Ishikawa (cell line): Measurements from ENCODE around the gene HMGXB4.

Experiments
- CEBPB ChIP-seq: IDR thresholded peaks from 2 replicates; pipeline ENCODE4 v1.6.1; 2012
- CREB1 ChIP-seq: IDR thresholded peaks from 2 replicates; pipeline ENCODE4 v1.6.1; 2012; ENCODE audit warnings: low read depth
- EGR1 ChIP-seq: IDR thresholded peaks from 2 replicates; pipeline ENCODE4 v1.6.1; 2012
- EP300 ChIP-seq: IDR thresholded peaks from 2 replicates; pipeline ENCODE4 v1.6.1; 2012; ENCODE audit warnings: borderline replicate concordance
- FOXM1 ChIP-seq: IDR thresholded peaks from 2 replicates; pipeline ENCODE4 v1.6.1; 2012; ENCODE audit warnings: low read depth, borderline replicate concordance
- MAX ChIP-seq: IDR thresholded peaks from 2 replicates; pipeline ENCODE4 v1.6.1; 2012
- NFIC ChIP-seq: IDR thresholded peaks from 2 replicates; pipeline ENCODE4 v1.6.1; 2012
- RAD21 ChIP-seq: IDR thresholded peaks from 2 replicates; pipeline ENCODE4 v1.6.1; 2012; ENCODE audit warnings: low read depth
- REST ChIP-seq: IDR thresholded peaks from 2 replicates; pipeline ENCODE4 v1.6.1; 2012; ENCODE audit warnings: low read depth, mild to moderate bottlenecking
- TAF1 ChIP-seq: IDR thresholded peaks from 2 replicates; pipeline ENCODE4 v1.6.1; 2012; ENCODE audit warnings: low read depth, mild to moderate bottlenecking
- TCF12 ChIP-seq: IDR thresholded peaks from 2 replicates; pipeline ENCODE4 v1.6.1; 2012; ENCODE audit warnings: low read depth
- TEAD4 ChIP-seq: IDR thresholded peaks from 2 replicates; pipeline ENCODE4 v1.6.1; 2012
- USF1 ChIP-seq: IDR thresholded peaks from 2 replicates; pipeline ENCODE4 v1.6.1; 2012
- YY1 ChIP-seq: IDR thresholded peaks from 2 replicates; pipeline ENCODE4 v1.6.1; 2012; ENCODE audit warnings: low read depth
- ZBTB7A ChIP-seq: IDR thresholded peaks from 2 replicates; pipeline ENCODE4 v1.6.1; 2012; ENCODE audit warnings: low read depth

Gene HMGXB4

DNA sequence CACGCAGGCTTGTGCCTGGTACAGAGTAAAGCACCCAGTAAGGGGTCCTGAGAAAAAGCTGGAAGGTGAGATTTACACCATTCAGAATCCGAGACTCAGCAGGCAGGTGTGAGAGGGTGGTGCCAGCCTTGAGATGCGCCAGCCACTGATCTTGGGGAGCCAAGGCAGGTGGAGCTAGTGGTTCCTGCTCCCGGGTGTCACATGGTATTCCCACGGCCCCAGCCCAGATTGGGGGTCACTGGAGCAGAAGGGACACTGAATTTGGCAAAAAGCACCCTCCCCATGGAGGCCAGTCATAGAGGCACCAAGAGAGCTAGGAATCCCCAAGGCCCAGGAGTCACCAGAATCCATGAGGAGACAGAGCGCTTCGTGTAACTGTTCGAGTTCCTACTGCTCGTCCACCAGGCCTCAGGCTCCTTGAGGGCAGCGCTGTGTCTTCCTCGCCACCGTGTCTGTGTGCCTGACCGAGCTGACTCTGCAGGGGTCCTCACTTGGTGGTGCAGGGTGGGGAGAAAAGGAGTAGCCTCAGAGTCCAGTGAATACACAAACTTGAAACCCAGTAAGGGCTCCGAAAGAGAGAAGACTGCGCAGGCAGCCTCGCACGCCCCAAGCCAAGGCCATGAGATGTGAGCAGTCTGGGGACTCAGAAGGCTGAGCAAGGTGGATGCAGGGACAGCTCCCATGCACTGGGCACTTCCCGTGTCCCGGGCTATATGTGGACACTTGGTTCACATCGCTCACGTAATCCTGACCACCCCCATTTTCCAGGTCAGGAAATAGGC, 70.6 kb downstream of the HMGXB4 start:
- TF ChIP-seq CEBPB (no peak), FOXM1 (no peak), REST (no peak), CREB1 (no peak), USF1 (no peak), TAF1 (no peak), TEAD4 (no peak), YY1 (no peak), NFIC (no peak), ZBTB7A (no peak), MAX (no peak), EGR1 (no peak), RAD21 (no peak), TCF12 (no peak), EP300 (no peak)

GRCh38 chr22:35328472-35328885, 71.2 kb downstream of the HMGXB4 start:
- TF ChIP-seq CEBPB, result no peak
- TF ChIP-seq NFIC, result no peak
- TF ChIP-seq CREB1, result no peak
- TF ChIP-seq TEAD4, result no peak
- no peak for TF ChIP-seq RAD21

GRCh38 chr22:35329114-35329847, 72.0 kb downstream of the HMGXB4 start:
- TF ChIP-seq MAX (no peak), EGR1 (no peak), USF1 (no peak), REST (no peak), CREB1 (no peak), EP300 (no peak), FOXM1 (no peak), TAF1 (no peak), NFIC (no peak), YY1 (no peak), CEBPB (no peak), TCF12 (no peak), ZBTB7A (no peak), RAD21 (no peak), TEAD4 (no peak)

DNA sequence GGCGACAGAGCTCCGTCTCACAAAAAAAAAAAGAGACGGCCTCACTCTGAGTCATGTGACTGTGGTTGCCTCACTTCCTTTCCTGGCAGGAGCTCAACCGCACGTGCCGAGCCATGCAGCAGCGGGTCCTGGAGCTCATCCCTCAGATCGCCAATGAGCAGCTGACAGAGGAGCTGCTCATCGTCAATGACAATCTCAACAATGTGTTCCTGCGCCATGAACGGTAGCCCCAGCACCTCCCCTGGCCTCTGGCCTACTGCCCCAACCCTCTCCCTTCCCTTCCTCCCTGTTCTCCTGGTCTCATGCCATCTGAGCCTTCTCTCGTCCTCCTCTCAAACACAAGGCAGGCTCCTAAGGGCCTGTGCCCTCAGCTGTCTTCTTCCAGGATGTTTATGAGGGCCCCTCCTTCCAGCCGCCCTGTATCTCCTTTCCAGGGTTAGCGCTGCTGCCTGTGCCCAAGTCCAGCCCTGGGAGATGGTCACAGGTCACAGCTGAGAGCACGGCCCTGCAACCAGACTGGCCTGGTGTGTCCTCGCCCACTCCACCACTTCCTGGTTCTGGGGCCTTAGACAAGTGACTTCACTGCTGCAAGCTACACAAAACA, 73.1 kb downstream of the HMGXB4 start:
- TF ChIP-seq FOXM1, result no peak
- TF ChIP-seq USF1, result 0 out of 2 replicates have a peak, but pooled peaks have one; percentile 15

- TF ChIP-seq USF1, result no peak
- no peak for TF ChIP-seq TCF12
- TF ChIP-seq NFIC, result no peak
- no peak for TF ChIP-seq REST
- TF ChIP-seq ZBTB7A, result no peak
- no peak for TF ChIP-seq RAD21
- TF ChIP-seq EP300, result no peak
- no peak for TF ChIP-seq CREB1
- no peak for TF ChIP-seq CEBPB
- no peak for TF ChIP-seq TEAD4
- no peak for TF ChIP-seq EGR1
Observed at GRCh38 chr22:35332278-35332677, 75.0 kb downstream of the HMGXB4 start.
